Kidney glomerular epithelial cell (primary cell): ENCODE measurements around the gene PAXX.

ENCODE experiments used
- DNase-seq: peaks from one replicate; lab custom pipeline; 2025; lab: John Stamatoyannopoulos, UW

Gene PAXX

DNA sequence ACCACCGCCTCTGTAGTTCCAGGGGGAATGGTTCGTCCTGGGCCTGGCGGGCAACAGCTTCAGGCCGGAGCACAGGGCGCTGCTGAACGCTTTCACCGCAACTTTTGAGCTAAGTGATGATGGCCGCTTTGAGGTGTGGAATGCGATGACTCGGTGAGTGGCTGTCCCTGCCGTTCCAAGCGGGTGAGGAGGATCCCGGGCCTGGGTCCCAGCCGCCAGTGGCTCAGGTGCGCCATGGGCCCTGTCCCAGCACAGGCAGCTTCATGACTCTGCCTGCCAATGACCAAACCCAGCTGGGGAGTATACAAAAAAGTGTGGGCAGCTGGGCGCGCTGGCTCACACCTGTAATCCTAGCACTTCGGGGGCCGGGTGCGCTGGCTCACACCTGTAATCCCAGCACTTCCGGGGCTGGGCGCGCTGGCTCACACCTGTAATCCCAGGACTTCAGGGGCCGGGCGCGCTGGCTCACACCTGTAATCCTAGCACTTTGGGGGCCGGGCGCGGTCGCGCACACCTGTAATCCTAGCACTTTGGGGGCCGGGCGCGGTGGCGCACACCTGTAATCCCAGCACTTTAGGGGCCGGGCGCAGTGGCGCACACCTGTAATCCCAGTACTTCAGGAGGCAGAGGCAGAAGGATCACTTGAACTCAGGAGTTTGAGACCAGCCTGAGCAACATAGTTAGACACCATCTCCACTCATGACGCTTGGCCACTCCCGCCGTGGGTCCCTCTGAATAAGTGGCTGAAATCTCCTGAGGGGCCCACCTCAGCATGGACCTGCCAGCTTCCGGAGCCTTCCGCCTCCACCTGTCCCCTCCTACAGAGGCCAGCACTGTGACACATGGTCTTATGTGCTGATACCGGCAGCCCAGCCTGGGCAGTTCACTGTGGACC lies 39.1 kb upstream of the PAXX start:
- no peak for DNase-seq

DNA sequence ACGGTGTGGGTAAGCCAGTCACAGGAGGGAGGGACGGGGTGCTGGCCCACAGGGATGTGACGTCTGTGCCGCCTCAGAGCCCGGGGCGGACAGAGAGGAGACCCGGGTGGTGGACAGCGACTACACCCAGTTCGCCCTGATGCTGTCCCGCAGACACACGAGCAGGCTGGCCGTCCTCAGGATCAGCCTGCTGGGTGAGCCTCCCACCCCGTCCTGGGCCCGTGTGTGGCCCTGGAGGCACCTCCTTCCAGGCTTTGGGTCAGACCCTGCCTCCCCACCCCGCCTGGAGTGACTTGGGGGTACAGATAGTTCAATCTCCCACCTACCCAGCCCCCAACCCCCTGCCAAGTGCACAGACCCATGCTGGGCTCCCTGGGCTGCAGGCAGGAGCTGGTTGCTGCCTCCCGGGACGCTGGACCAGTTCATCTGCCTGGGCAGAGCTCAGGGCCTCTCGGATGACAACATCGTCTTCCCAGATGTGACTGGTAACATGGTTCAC lies 38.4 kb upstream of the PAXX start:
- no peak for DNase-seq

DNA sequence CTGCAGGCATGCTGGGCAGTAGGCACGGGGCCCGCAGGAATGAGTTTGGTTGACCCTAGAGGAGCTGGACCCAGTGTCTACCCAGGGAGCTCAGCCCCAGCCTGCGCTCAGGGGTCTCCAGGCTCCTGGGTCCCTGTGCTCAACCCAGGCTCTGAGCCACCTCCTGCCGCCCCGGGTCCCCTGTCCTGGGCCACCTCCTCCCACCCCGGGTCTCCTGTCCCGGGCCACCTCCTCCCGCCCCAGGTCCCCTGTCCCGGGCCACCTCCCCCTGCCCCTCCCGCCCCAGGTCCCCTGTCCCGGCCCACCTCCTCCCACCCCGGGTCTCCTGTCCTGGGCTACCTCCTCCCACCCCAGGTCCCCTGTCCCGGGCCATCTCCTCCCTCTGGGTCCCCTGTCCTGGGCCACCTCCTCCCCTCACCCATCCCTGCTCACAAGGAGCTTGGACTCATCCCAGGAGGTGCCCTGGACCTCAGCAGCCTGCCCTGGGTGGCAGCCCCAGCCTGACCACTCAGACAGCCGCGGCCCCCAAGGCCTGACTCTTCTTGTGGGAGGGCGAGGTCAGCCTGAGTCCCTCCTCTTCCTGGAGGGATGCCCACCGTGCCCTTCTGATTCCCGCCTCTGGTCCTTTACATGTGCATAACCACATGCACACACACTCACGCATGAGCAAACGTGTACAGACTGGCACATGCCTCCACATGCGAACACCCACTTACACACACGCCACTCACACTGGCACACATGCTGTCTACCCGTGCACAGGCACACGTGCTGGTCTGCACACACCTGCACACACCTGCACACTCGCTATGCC lies 37.7 kb upstream of the PAXX start:
- no peak for DNase-seq

DNA sequence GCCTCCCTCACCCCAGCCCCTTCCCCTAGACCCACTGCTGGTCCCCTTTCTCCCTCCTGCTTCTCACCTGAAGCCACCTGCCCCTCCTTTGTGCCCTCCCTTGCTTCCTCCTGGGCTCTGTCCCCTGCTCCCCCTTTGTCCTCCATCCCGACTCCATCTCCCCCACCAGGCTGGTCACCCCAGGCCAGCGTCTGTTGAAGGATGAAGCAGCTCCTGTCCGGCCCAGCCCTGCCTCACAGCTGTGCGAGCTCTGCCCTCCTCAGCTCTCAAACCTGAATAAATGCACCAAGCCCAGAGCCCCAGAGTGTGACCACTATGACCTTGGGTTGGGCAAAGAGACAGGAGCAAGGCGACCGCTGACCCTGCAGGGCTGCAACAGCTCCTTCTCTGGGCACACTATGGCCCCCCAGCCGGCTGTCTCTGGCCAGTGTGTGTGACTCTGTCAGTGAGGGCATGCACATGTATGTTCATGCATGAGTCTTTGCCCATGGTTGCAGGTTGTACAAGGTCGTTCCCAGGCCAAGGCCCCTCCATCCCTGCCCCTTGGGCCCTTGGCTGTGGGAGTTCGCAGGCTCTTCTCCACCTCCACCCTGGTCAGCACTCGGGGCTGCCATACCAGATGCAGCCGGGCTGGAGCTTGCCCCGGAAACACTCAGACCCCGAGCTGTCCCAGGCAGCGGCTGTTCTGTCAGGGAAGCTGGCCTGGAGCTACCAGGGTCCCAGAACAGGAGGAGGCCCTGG lies 36.9 kb upstream of the PAXX start:
- no peak for DNase-seq

DNA sequence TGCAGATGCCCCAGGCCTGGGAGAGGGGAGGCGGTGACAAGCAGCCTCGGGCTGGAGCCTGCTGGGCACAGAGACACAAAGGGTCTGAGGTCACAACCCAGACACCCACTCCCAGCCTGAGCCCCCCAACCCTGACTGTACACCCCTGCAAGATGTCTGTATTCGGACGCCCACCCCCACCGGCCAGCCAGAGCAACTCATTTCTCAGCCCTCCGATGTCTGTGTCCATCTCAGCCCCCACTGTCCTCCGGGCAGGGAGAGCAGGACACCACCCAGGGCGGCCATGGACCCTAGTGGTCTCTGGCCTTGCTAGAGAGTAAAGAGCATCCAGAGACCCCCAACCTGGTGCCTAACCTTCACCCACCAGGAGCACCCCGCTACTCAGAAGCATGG lies 36.3 kb upstream of the PAXX start:
- DNase-seq = no peak

DNA sequence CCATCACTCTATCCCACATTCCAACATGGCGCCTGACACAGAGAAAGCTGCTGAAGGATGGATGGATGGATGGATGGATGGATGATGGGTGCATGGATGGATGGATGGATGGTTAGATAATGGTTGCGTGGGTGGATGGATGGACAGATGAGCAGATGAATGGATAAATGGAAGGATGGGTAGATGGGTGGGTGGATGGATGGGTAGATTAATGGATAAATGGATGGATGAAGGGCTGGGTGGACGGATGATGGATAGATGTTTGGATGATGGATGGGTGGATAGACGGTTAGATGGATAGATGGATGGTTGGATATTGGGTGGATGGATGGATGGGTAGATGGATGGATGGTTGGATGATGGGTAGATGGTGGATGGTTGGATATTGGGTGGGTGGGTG lies 35.6 kb upstream of the PAXX start:
- no peak for DNase-seq

DNA sequence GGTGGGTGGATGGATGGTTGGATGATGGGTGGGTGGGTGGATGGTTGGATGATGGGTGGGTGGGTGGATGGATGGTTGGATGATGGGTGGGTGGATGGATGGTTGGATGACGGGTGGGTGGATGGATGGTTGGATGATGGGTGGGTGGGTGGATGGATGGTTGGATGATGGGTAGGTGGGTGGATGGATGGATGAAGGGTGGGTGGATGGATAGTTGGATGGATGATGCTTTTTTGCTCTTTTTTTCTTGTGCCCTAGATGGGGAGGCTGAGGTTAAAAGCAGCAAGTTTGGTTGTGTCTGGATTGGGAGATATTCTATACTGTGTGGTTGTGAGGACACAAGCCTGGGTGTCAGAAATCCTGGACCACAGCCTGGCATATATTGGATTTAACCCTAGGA lies 34.8 kb upstream of the PAXX start:
- DNase-seq = no peak

DNA sequence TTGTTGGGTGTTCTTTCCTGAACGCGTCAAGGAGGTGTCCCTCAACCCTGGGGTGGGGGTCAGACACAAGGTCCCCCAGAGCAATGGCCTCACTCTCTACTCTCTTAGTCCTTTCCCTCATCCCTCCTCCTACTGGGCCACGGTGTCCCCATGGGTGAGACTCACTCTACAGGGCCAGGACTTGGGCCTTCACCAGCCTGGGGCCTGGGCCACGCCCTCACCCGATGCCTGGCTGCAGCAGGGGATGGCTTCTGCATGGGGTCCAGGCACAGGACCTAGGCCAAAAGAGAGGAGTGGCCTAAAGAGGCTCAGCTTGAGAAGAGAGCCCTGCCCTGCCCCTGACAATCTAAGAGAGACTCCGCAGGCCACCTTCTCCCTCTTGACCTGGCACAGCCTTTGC lies 34.3 kb upstream of the PAXX start:
- no peak for DNase-seq

DNA sequence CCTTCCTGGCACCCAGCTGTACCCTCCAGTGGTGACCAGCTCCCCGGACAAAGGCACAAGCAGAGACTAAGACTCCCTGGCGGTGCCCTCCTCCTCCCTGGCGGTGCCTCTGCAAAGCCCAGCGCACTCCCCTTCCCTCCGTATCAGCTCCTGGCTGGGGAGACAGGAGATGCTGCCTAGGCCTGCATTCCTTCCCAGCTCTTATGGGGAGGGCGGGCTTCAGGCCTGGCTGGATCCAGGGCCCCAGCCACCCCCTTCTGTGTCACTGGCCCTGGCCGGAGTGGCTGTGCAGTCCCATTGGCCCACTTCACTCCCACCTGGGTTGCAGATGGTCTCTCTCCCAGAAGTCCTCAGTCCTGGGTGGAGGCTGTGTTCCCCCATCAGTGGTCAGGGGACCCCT lies 33.7 kb upstream of the PAXX start:
- no peak for DNase-seq

DNA sequence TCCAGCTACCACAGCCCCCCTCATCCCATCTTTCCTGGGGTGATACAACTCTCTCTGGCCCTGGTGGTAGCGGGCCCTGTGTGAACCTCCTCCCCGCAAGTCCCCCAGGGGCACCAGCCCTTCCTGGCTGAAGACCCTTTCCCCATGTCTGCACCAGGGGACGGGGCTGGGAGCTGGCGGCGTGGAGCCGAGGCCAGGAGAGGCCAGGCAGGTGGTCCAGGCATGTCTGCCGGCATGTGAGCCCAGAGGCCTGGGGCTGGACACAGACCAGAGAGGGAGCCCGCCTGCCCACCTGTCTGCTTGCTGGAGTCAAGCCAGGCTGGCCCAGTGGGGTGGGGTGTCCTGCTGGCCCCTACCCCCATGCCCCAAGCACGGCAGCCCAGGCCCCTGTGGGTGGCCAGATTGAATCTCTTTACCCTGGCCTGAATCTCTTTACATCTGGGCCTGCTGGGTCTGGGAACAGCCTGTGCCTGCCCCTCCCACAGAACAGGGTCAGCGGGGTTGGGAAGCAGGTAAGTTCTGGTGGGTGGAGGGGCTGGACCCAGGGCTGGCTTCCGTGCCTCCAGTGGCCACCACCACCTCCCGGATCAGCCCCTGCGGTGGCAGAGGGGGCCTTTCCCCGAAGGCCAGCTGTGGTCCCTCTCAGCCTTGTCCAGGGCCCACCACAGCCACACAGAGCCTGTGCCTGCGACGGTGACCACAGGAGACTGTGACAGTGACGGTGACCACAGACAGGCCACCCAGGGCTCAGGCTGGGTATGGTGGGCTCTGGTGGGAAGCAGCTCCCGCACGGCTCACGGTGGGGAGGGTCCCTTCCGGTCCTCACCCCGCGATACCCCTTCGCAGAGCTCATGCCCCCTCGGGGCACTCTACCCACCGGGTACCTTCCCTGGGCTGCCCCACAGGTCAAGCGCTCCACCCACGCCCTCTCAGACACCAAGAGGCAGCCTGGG lies 33.0 kb upstream of the PAXX start:
- DNase-seq = no peak

DNA sequence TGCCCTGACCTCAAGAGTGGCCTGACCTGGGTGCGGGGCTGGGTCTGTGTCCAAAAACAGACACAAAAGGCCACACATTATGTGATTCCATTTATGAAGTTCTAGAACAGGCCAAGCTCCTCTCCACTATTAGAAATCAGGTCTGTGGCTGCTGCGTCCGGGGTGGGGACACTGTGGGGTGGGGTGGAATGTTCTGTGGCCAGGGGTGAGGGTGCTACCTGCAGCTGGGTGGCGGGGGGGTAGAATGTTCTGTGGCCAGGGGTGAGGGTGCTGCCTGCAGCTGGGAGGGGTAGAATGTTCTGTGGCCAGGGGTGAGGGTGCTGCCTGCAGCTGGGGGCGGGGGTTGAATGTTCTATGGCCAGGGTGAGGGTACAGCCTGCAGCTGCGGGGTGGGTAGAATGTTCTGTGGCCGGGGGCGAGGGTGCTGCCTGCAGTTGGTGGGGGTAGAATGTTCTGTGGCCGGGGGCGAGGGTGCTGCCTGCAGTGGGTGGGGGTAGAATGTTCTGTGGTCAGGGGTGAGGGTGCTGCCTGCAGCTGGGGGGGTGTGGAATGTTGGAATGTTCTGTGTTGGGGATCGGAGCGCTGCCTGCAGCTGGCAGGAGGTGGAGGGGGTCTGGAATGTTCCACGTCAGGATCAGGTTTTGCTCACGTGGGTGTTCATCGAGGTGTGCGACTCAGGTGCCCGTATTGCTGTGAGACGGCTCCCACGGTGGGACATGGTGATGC lies 31.8 kb upstream of the PAXX start:
- DNase-seq = no peak

DNA sequence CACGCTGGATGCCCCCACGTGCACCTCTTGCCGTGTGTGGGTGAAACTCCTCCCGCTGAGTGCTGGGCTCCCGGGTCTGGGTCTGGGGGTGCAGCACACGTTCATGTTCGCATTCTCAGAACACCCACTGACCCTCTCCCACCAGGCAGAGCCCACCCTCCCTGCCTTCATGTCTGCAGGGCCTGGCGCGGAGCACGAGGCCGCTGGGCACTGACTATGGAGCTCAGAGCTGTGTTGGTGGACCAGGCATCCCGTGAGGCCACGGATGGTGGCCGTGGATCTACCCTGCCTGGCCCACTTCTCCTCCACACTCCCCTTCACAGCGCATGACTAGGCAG lies 31.3 kb upstream of the PAXX start:
- no peak for DNase-seq

DNA sequence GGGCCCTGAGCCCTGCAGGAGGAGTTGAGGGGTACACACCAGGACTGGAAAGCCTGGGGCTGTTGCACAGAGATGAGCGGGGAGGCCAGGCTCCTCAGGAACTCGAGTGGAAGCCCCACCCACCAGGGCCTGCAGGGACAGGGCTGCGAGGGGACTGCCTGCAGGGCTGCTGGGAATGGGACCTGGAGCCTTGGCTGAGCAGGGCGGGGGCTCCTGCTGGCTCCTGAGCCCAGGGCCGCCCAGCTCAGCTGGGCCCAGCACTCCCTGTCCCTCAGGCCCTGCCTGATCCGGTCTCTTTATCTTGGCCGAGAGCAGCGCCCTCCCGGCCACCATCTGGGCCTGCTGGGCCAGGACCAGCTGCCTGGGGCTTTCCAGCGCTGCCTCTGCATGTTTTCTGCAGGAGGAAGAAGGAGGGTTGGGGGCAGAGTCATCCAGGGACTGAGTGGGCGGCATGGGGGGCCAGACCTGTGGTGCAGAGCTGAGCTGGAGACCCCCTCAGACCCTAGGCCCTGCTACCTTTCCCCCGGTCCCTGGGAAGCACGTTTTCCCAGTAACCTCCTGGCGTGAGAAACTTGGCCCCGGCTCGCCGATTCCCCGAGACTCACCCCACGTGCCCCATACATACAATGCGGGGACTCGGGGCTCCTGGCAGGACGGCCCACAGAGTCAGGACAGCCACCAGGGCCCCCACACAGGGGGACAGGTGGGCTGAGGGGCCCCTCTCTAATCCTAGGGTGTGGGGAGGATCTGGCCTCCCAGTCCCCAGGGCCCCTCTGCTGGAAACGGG lies 30.8 kb upstream of the PAXX start:
- no peak for DNase-seq

DNA sequence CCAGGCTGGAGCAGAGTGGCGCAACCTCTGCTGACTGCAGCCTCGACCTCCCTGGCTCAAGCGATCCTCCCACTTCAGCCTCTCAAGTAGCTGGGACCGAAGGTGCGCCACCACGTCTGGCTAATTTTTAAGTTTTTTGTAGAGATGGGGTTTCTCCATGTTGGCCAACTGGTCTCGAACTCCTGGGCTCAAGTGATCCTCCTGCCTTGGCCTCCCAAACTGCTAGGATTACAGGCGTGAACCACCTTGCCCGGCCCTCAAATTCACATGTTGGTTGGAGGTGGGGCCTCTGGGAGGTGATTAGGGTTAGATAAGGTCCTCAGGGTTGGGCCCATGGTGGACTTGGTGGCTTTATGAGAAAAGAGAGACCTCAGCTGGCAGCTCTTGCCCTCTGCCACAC lies 30.1 kb upstream of the PAXX start:
- no peak for DNase-seq

DNA sequence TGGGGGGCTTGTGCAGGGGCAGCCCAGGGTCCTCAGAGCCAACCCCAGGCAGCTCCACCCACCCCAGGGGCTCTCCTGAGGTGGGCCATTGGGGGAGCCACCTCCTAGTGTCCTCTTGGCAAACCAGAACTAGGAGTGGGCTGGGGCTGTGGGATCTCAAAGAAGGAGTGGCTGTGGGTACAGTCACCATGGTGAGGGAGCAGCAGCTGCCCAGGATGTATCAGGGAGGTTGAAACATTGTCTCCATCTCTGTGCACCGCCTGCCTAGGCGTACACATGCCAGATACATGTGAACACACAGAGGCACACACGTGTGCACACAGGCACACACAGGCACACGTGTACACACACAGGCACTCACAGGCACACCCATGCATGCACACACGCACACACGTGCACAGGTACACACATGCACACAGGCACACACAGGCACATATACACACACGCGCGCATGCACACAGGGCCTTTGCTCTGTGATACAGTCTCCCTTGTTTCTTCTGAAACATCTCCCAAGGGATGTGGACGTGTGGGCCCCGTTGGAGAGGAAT lies 29.4 kb upstream of the PAXX start:
- no peak for DNase-seq

DNA sequence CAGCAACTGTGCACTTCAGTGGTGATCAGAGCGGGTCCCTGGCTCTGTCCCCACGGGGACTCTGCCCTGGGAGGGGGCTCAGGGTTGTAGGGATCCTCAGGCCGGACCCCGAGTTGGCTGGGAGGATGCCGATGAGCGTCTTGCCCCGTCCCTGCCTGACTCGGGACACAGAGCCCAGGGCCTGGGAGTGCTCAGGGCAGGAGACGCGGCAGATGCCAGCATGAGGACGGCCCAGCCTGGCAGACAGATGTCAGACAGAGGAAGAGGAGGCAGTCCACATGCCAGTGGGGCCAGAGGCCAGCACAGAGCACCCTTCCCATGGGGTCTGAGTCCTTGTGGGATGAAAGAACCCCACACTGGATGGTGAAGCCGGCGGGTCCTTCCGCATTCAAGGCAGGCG lies 28.9 kb upstream of the PAXX start:
- DNase-seq = no peak

DNA sequence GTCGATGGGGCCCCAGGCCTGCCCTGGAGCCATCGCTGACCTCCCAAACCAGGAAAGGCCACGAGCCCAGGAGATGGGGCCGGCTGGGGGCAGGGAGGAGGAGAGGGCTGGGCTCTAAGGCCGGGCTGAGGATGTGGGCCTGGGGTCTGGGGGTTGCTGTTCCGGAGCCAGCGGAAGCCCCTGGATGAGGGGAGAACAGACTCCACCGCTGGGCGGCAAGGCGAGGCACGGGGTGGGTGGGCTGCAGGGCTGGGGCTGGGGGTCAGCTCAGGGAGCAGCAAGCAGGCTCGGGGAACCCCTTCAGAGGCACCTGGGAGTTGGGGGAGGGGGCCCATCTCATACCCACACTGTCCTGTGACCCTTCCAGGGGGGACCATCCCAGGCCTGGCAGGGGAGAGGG lies 28.5 kb upstream of the PAXX start:
- DNase-seq = no peak

DNA sequence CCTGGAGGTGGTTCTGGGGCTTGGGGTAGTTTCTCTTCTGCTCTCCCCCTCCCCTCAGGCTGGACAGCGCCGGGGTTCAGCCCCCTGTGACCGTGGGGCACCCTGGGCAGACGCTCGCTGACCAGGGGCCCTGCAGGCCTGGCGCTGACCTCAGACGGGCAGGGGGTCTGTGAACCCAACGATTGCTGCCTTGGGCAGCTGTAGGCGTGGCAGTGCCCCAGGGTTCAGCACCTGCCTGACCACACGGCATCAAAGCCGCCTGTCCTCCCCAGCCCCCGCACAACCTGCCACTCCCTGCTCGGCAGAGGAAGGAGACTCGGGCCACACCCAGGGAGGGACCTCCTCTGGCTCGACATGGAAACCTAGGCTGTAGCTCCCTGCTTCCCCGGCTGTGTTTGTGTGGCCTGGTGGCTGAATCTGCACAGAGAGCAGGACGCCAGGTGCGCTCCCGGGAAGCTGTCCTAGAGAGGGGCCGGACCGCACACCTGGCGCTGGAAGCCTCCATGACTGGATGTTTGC lies 28.0 kb upstream of the PAXX start:
- DNase-seq = no peak

DNA sequence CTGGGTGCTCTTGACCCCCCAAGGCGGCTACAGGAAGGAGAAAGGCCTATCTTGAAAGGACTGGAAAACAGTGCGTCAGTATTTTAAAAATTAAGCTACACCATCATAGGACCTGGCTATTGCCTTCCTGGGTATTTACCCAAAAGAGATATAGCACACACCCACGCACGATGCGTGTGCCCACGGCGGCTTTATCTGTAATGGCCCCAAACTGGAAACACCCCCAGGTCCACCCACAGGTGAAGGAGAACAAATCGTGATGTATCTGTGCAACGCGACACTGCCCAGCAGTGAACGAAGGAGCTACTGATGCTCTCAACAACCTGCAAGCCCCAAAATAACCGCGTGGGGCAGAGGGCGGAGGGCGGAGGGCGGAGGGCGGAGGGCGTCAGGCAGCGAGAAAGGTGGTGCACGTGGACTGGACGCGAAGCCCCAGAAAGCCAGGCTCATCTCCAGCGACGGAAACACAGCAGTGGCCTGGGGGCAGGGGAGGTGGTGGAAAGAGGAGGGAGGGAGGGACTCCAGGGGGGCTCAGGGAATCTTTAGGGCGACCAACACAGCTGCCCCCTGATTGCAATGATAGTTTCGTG lies 27.3 kb upstream of the PAXX start:
- no peak for DNase-seq
